Measurements from ENCODE around the gene RGS6. TPM values are rescaled to one million over a fixed set of nuclear protein-coding genes. Genes with fewer than 3 reads are reported as not detected.

Gene RGS6
- total and polyA plus RNA-seq, 8 donors: 0.06 to 0.47 (median 0.20) TPM; not detected in 1

- intact Hi-C loops (cut with DNase I): no loop called here
- Histone ChIP-seq H3K4me3 (no peak overlapping the region), H3K27ac (no peak overlapping the region), H3K4me1 (no peaks in the 10 kb centered on the region), H3K9me3 (no peaks in the 10 kb centered on the region), H3K36me3 (no peaks in the 10 kb centered on the region), H3K27me3 (no peaks in the 10 kb centered on the region)
- no peak for DNase-seq
- WGBS, 2 donors: 32 to 35% methylated on average over 5 of the region's 5 CpGs
- ATAC-seq: no peak
- FAIRE-seq: no peak
- TF ChIP-seq CTCF (IDR thresholded peaks at IDR 0.05): no peak
Measured at GRCh38 chr14:72383865-72384264, 451.6 kb downstream of the RGS6 start.

- Histone ChIP-seq H3K27me3 (no peaks in the 10 kb centered on the region), H3K4me1 (no peaks in the 10 kb centered on the region), H3K27ac (no peak overlapping the region), H3K9me3 (no peaks in the 10 kb centered on the region), H3K4me3 (no peak overlapping the region), H3K36me3 (no peaks in the 10 kb centered on the region)
- intact Hi-C loops (cut with DNase I): no loop called here
- ATAC-seq: peak in 1 of 4 donors; percentile 26
- DNase-seq: no peak
- WGBS, 2 donors: 69 to 72% methylated on average over 3 of the region's 3 CpGs
- TF ChIP-seq CTCF (IDR thresholded peaks at IDR 0.05): no peak
- no peak for FAIRE-seq
Measured at GRCh38 chr14:72387726-72388125, 455.5 kb downstream of the RGS6 start.

GRCh38 chr14:72389200-72389599 is 457.0 kb downstream of the RGS6 start:
- ATAC-seq (no peak), FAIRE-seq (no peak), DNase-seq (no peak)
- no peak overlapping the region for H3K4me3 ChIP-seq
- no peaks in the 10 kb centered on the region for H3K36me3 ChIP-seq
- TF ChIP-seq CTCF (IDR thresholded peaks at IDR 0.05): no peak
- H3K27me3 ChIP-seq: no peaks in the 10 kb centered on the region
- no peaks in the 10 kb centered on the region for H3K4me1 ChIP-seq
- intact Hi-C loops (cut with DNase I): no loop called here
- no peaks in the 10 kb centered on the region for H3K9me3 ChIP-seq
- WGBS, 2 donors: 54 to 58% methylated on average over 7 of the region's 7 CpGs
- no peak overlapping the region for H3K27ac ChIP-seq

- FAIRE-seq (no peak), ATAC-seq (no peak)
- no peaks in the 10 kb centered on the region for H3K9me3 ChIP-seq
Measured at GRCh38 chr14:72401101-72401625, 468.9 kb downstream of the RGS6 start.

More at GRCh38 chr14:72401101-72401625, 468.9 kb downstream of the RGS6 start:
- H3K4me1 ChIP-seq: no peaks in the 10 kb centered on the region
- intact Hi-C loops (cut with DNase I): no loop called here
- H3K4me3 ChIP-seq: no peak overlapping the region
- H3K27me3 ChIP-seq: no peaks in the 10 kb centered on the region
- DNase-seq: no peak
- no peak for TF ChIP-seq CTCF (IDR thresholded peaks at IDR 0.05)
- H3K27ac ChIP-seq: no peak overlapping the region
- H3K36me3 ChIP-seq: no peaks in the 10 kb centered on the region
- 66 to 67% methylated on average over 4 of the region's 4 CpGs for WGBS, 2 donors

All from pancreas (tissue), 10 donors.